GM12878 (cell line): ENCODE results near the gene NPR3.

Experiments
- BHLHE40 ChIP-seq, 2 experiments: fragments of 450-650 bp in 1 of 2; IDR thresholded peaks; 2 replicates each; pipeline ENCODE4 v1.6.1; 2011 to 2017; ENCODE audit warnings: low read depth in 2 of 2, borderline replicate concordance in 1 of 2, improper control_type of control experiment in 1 of 2, low read length in 1 of 2, mild to moderate bottlenecking in 1 of 2
- CEBPB ChIP-seq, 2 experiments: fragments of 150-350 bp in 1 of 2; IDR thresholded peaks; 2 replicates each; pipeline ENCODE4 v1.6.1; 2012 to 2014; ENCODE audit warnings: low read depth in 2 of 2, low read length in 2 of 2, borderline replicate concordance in 1 of 2, inconsistent platforms in 1 of 2
- EP300 ChIP-seq, 2 experiments: fragments of 150-350 bp in 1 of 2; IDR thresholded peaks; 2 replicates each; pipeline ENCODE4 v1.6.1; 2011 to 2012; ENCODE audit warnings: low read depth in 2 of 2, low read length in 2 of 2, borderline replicate concordance in 1 of 2, improper control_type of control experiment in 1 of 2, inconsistent platforms in 1 of 2; ENCODE audit not compliant: control insufficient read depth in 1 of 2
- FOXK2 ChIP-seq: fragments of 450-650 bp; IDR thresholded peaks from 2 replicates; pipeline ENCODE4 v1.6.1; 2017; ENCODE audit warnings: mild to moderate bottlenecking, moderate library complexity
- HDAC6 ChIP-seq: fragments of 200-600 bp; sonication (generic); IDR thresholded peaks from one replicate; pipeline ENCODE4 v1.8.0; 2017; ENCODE audit warnings: antibody characterized with exemption; ENCODE audit not compliant: unreplicated experiment
- NFIC ChIP-seq: IDR thresholded peaks from 2 replicates; pipeline ENCODE4 v1.6.1; 2012; ENCODE audit warnings: low read depth, mild to moderate bottlenecking, inconsistent platforms, low read length, moderate library complexity
- POLR2A ChIP-seq: IDR thresholded peaks from 2 replicates; pipeline ENCODE4 v1.6.1; 2011; ENCODE audit warnings: low read depth, mild to moderate bottlenecking, low read length
- POU2F2 ChIP-seq: IDR thresholded peaks from 3 replicates; pipeline ENCODE4 v1.6.1; 2011; ENCODE audit warnings: low read depth, mild to moderate bottlenecking, low read length, borderline replicate concordance
- RFX5 ChIP-seq: IDR thresholded peaks from 2 replicates; pipeline ENCODE4 v1.6.1; 2011; ENCODE audit warnings: low read depth, low read length, improper control_type of control experiment
- TAF1 ChIP-seq: IDR thresholded peaks from 2 replicates; pipeline ENCODE4 v1.6.1; 2011; ENCODE audit warnings: mild to moderate bottlenecking, low read depth, low read length, borderline replicate concordance
- TARDBP ChIP-seq: IDR thresholded peaks from 2 replicates; pipeline ENCODE4 v1.6.1; 2016; ENCODE audit warnings: borderline replicate concordance
- YY1 ChIP-seq: IDR thresholded peaks from 2 replicates; pipeline ENCODE4 v1.6.1; 2011; ENCODE audit warnings: low read depth, mild to moderate bottlenecking, low read length
- TF ChIP-seq, protein P1 (sequence below), 3 experiments: IDR thresholded peaks in 2 of 3; conservative IDR thresholded peaks in 1 of 3; 2 replicates each; pipeline ENCODE4 v1.5.1; 2011; ENCODE audit warnings: low read depth in 3 of 3, low read length in 3 of 3, mild to moderate bottlenecking in 3 of 3, control low read depth in 2 of 3, moderate library complexity in 2 of 3, inconsistent platforms in 1 of 3, mixed read lengths in 1 of 3; ENCODE audit not compliant: control insufficient read depth in 2 of 3, insufficient read depth in 1 of 3; ENCODE audit errors: extremely low read depth in 1 of 3
- TF ChIP-seq, protein P2 (sequence below): IDR thresholded peaks from 2 replicates; pipeline ENCODE4 v1.6.1; 2011; ENCODE audit warnings: low read depth, low read length, improper control_type of control experiment, borderline replicate concordance

DNA sequence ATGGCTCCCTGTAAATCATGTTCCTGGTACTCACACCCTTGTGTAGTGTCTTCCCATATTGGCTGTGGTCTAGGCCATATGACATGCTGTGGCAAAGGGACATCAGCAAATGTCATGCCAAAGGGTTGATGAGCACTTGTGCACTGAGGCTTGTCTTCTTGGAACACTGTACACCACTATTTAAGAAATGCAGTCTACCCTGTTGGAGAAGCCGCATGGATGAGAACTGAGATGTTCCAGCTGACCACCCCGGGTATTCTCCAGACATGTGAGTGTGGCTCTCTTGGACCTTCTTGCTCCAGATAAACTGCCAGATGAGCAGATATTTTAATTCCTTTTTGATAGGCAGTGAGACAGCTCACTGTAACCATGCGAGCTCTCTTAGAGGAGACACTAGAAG lies 20.5 kb upstream of the NPR3 start:
- TF ChIP-seq, protein P1, sequence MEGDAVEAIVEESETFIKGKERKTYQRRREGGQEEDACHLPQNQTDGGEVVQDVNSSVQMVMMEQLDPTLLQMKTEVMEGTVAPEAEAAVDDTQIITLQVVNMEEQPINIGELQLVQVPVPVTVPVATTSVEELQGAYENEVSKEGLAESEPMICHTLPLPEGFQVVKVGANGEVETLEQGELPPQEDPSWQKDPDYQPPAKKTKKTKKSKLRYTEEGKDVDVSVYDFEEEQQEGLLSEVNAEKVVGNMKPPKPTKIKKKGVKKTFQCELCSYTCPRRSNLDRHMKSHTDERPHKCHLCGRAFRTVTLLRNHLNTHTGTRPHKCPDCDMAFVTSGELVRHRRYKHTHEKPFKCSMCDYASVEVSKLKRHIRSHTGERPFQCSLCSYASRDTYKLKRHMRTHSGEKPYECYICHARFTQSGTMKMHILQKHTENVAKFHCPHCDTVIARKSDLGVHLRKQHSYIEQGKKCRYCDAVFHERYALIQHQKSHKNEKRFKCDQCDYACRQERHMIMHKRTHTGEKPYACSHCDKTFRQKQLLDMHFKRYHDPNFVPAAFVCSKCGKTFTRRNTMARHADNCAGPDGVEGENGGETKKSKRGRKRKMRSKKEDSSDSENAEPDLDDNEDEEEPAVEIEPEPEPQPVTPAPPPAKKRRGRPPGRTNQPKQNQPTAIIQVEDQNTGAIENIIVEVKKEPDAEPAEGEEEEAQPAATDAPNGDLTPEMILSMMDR (IDR thresholded peaks at IDR 0.05 in 2 of 3, conservative IDR thresholded peaks at IDR 0.05 in 1 of 3; ENCODE audit: control insufficient read depth in 2 of 3, extremely low read depth in 1 of 3, insufficient read depth in 1 of 3, low read depth in 3 of 3, low read length in 3 of 3), result no peak
- TF ChIP-seq BHLHE40 (IDR thresholded peaks at IDR 0.05; ENCODE audit: borderline replicate concordance in 1 of 2, low read depth in 2 of 2, low read length in 1 of 2) (no peak), TAF1 (no peak), NFIC (no peak), POU2F2 (no peak), CEBPB (IDR thresholded peaks at IDR 0.05; ENCODE audit: borderline replicate concordance in 1 of 2, low read depth in 2 of 2, low read length in 2 of 2) (no peak), RFX5 (no peak), HDAC6 (no peak), YY1 (no peak), TARDBP (no peak), EP300 (IDR thresholded peaks at IDR 0.05; ENCODE audit: borderline replicate concordance in 1 of 2, control insufficient read depth in 1 of 2, low read depth in 2 of 2, low read length in 2 of 2) (no peak), FOXK2 (no peak), POLR2A (no peak)
- TF ChIP-seq, protein P2, sequence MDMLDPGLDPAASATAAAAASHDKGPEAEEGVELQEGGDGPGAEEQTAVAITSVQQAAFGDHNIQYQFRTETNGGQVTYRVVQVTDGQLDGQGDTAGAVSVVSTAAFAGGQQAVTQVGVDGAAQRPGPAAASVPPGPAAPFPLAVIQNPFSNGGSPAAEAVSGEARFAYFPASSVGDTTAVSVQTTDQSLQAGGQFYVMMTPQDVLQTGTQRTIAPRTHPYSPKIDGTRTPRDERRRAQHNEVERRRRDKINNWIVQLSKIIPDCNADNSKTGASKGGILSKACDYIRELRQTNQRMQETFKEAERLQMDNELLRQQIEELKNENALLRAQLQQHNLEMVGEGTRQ, result no peak
